ENCODE data around the gene TGFBR3L. TPM values are rescaled to one million over a fixed set of nuclear protein-coding genes. Genes with fewer than 3 reads are reported as not detected.

The TGFBR3L gene
- total and polyA plus RNA-seq, 2 of the 13 experiments (the other 11 are each of a cell fraction or from before 2014, with no cell fraction given), result 0.20 to 1.0 TPM

GRCh38 chr19:7943444-7944176, 29.0 kb downstream of the TGFBR3L start, which contains the start of gene TIMM44 (continued):
- TF ChIP-seq, protein P1, sequence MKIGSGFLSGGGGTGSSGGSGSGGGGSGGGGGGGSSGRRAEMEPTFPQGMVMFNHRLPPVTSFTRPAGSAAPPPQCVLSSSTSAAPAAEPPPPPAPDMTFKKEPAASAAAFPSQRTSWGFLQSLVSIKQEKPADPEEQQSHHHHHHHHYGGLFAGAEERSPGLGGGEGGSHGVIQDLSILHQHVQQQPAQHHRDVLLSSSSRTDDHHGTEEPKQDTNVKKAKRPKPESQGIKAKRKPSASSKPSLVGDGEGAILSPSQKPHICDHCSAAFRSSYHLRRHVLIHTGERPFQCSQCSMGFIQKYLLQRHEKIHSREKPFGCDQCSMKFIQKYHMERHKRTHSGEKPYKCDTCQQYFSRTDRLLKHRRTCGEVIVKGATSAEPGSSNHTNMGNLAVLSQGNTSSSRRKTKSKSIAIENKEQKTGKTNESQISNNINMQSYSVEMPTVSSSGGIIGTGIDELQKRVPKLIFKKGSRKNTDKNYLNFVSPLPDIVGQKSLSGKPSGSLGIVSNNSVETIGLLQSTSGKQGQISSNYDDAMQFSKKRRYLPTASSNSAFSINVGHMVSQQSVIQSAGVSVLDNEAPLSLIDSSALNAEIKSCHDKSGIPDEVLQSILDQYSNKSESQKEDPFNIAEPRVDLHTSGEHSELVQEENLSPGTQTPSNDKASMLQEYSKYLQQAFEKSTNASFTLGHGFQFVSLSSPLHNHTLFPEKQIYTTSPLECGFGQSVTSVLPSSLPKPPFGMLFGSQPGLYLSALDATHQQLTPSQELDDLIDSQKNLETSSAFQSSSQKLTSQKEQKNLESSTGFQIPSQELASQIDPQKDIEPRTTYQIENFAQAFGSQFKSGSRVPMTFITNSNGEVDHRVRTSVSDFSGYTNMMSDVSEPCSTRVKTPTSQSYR (CRISPR knock-in tag; IDR thresholded peaks at IDR 0.05; ENCODE audit: borderline replicate concordance), result no peak
- TF ChIP-seq ZKSCAN1 (IDR thresholded peaks at IDR 0.05; ENCODE audit: low read length) (no peak), MXI1 (IDR thresholded peaks at IDR 0.05; ENCODE audit: borderline replicate concordance, low read depth, low read length) (peak; percentile 97; the same call in 2 of the 3 replicates), RAD51 (IDR thresholded peaks at IDR 0.05; ENCODE audit: borderline replicate concordance) (peak; percentile 12; the same call in 1 of the 2 replicates), SAP130 (CRISPR knock-in tag; IDR thresholded peaks at IDR 0.05; ENCODE audit: low read depth) (peak; percentile 96), ZNF260 (CRISPR knock-in tag; IDR thresholded peaks at IDR 0.05; ENCODE audit: borderline replicate concordance, low read depth) (no peak), PHF8 (CRISPR knock-in tag; IDR thresholded peaks at IDR 0.05) (peak; percentile 97), ZNF17 (CRISPR knock-in tag; IDR thresholded peaks at IDR 0.05) (no peak), ZNF296 (CRISPR knock-in tag; conservative IDR thresholded peaks at IDR 0.05) (no peak), TBX2 (CRISPR knock-in tag; IDR thresholded peaks at IDR 0.05; ENCODE audit: borderline replicate concordance) (peak; percentile 76), CHD4 (IDR thresholded peaks at IDR 0.05; ENCODE audit: borderline replicate concordance, low read length) (peak; percentile 61; the same call in 1 of the 2 replicates), SRF (IDR thresholded peaks at IDR 0.05; ENCODE audit: low read depth, low read length) (no peak), ZNF891 (CRISPR knock-in tag; IDR thresholded peaks at IDR 0.05) (peak; percentile 30), ELF3 (CRISPR knock-in tag; IDR thresholded peaks at IDR 0.05) (peak; percentile 48; the same call in 1 of the 2 replicates)
- TF ChIP-seq, protein P2, sequence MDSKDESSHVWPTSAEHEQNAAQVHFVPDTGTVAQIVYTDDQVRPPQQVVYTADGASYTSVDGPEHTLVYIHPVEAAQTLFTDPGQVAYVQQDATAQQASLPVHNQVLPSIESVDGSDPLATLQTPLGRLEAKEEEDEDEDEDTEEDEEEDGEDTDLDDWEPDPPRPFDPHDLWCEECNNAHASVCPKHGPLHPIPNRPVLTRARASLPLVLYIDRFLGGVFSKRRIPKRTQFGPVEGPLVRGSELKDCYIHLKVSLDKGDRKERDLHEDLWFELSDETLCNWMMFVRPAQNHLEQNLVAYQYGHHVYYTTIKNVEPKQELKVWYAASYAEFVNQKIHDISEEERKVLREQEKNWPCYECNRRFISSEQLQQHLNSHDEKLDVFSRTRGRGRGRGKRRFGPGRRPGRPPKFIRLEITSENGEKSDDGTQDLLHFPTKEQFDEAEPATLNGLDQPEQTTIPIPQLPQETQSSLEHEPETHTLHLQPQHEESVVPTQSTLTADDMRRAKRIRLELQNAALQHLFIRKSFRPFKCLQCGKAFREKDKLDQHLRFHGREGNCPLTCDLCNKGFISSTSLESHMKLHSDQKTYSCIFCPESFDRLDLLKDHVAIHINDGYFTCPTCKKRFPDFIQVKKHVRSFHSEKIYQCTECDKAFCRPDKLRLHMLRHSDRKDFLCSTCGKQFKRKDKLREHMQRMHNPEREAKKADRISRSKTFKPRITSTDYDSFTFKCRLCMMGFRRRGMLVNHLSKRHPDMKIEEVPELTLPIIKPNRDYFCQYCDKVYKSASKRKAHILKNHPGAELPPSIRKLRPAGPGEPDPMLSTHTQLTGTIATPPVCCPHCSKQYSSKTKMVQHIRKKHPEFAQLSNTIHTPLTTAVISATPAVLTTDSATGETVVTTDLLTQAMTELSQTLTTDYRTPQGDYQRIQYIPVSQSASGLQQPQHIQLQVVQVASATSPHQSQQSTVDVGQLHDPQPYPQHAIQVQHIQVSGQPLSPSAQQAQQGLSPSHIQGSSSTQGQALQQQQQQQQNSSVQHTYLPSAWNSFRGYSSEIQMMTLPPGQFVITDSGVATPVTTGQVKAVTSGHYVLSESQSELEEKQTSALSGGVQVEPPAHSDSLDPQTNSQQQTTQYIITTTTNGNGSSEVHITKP (CRISPR knock-in tag; IDR thresholded peaks at IDR 0.05; ENCODE audit: low read depth), result no peak
- TF ChIP-seq, protein P3, sequence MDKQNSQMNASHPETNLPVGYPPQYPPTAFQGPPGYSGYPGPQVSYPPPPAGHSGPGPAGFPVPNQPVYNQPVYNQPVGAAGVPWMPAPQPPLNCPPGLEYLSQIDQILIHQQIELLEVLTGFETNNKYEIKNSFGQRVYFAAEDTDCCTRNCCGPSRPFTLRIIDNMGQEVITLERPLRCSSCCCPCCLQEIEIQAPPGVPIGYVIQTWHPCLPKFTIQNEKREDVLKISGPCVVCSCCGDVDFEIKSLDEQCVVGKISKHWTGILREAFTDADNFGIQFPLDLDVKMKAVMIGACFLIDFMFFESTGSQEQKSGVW (CRISPR knock-in tag; IDR thresholded peaks at IDR 0.05; ENCODE audit: borderline replicate concordance), result no peak
- TF ChIP-seq, protein P4, sequence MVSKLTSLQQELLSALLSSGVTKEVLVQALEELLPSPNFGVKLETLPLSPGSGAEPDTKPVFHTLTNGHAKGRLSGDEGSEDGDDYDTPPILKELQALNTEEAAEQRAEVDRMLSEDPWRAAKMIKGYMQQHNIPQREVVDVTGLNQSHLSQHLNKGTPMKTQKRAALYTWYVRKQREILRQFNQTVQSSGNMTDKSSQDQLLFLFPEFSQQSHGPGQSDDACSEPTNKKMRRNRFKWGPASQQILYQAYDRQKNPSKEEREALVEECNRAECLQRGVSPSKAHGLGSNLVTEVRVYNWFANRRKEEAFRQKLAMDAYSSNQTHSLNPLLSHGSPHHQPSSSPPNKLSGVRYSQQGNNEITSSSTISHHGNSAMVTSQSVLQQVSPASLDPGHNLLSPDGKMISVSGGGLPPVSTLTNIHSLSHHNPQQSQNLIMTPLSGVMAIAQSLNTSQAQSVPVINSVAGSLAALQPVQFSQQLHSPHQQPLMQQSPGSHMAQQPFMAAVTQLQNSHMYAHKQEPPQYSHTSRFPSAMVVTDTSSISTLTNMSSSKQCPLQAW (CRISPR knock-in tag; IDR thresholded peaks at IDR 0.05), result peak; percentile 93

Measured in HepG2 (cell line).